Large intestine (tissue), 3 donors: Measurements from ENCODE around the gene ZBP1. TPM values are rescaled to one million over a fixed set of nuclear protein-coding genes. Genes with fewer than 3 reads are reported as not detected.
"Not testable (repeated sequence)": the region's sequence is repeated elsewhere in the genome, so short reads cannot be mapped to it uniquely, and the experiment has no call there.

Experiments used
- DNase-seq, 2 donors: peaks; one replicate each; pipeline versions ENCODE4 v3.0.0 to v3.0.0-alpha.2; 2013
- H3K27ac ChIP-seq: one replicate; pipeline ENCODE4 v1.5.1; 2013; ENCODE audit warnings: low read length
- H3K27me3 ChIP-seq: 2 replicates; pipeline ENCODE4 v1.6.1; 2013; ENCODE audit warnings: low read length; ENCODE audit not compliant: control insufficient read depth, insufficient read depth
- H3K36me3 ChIP-seq: 2 replicates; pipeline ENCODE4 v1.6.1; 2013; ENCODE audit warnings: low read length; ENCODE audit not compliant: control insufficient read depth, insufficient read depth
- H3K4me1 ChIP-seq: one replicate; pipeline ENCODE4 v1.6.1; 2013; ENCODE audit warnings: low read length; ENCODE audit not compliant: control insufficient read depth, insufficient read depth
- H3K4me3 ChIP-seq: one replicate; pipeline ENCODE4 v1.5.1; 2013; ENCODE audit warnings: low read length
- H3K9me3 ChIP-seq: one replicate; pipeline ENCODE4 v1.6.1; 2013; ENCODE audit warnings: mild to moderate bottlenecking, low read depth, low read length, moderate library complexity; ENCODE audit not compliant: control insufficient read depth
- WGBS: methylation state at CpG from one replicate; pipeline ENCODE4 v1.1.5; 2013; ENCODE audit warnings: low lambda C conversion rate; ENCODE audit not compliant: insufficient coverage; 5-methylcytosine and 5-hydroxymethylcytosine counted together
- polyA plus RNA-seq: library from polyadenylated mRNA; unstranded; fragments of 120-200 nt; gene quantifications from one replicate; pipeline ENCODE4 v1.2.1, GENCODE V29; 2013

The ZBP1 gene
- polyA plus RNA-seq, 1 donor, result 0.40 TPM

GRCh38 chr20:57633945-57634491 is 13.8 kb upstream of the ZBP1 start:
- Histone ChIP-seq H3K4me3 (no peak overlapping the region), H3K27ac (no peak overlapping the region), H3K27me3 (no peaks in the 10 kb centered on the region), H3K36me3 (no peaks in the 10 kb centered on the region), H3K4me1 (no peaks in the 10 kb centered on the region), H3K9me3 (peaks cover 5% of the 10 kb centered on the region)
- DNase-seq, result no peak
- no CpG with 5 or more reads among the region's 2 CpGs for WGBS

GRCh38 chr20:57632286-57632685 is 12.1 kb upstream of the ZBP1 start:
- Histone ChIP-seq H3K4me1 (no peaks in the 10 kb centered on the region), H3K9me3 (peaks cover 5% of the 10 kb centered on the region), H3K36me3 (no peaks in the 10 kb centered on the region), H3K4me3 (no peak overlapping the region), H3K27ac (no peak overlapping the region), H3K27me3 (no peaks in the 10 kb centered on the region)
- 80% methylated on average over 1 of the region's 2 CpGs for WGBS
- DNase-seq, result no peak

- no peak overlapping the region for H3K27ac ChIP-seq
- H3K4me3 ChIP-seq, result no peak overlapping the region
- no peaks in the 10 kb centered on the region for H3K27me3 ChIP-seq
- no peaks in the 10 kb centered on the region for H3K4me1 ChIP-seq
- DNase-seq, result no peak
- peaks cover 6% of the 10 kb centered on the region for H3K9me3 ChIP-seq
- H3K36me3 ChIP-seq, result no peaks in the 10 kb centered on the region
- 0% methylated on average over 1 of the region's 4 CpGs for WGBS
Observed at GRCh38 chr20:57630061-57630460, 9.8 kb upstream of the ZBP1 start.

- not testable (repeated sequence) for H3K36me3 ChIP-seq, H3K4me3 ChIP-seq, H3K9me3 ChIP-seq, DNase-seq, H3K27me3 ChIP-seq, H3K4me1 ChIP-seq, H3K27ac ChIP-seq
- WGBS, result no CpG with 5 or more reads among the region's 9 CpGs
Observed at GRCh38 chr20:57629491-57629901, 9.3 kb upstream of the ZBP1 start.

- H3K4me3 ChIP-seq, H3K36me3 ChIP-seq, H3K27me3 ChIP-seq, DNase-seq, H3K4me1 ChIP-seq, H3K9me3 ChIP-seq, H3K27ac ChIP-seq: not testable (repeated sequence)
- no CpG with 5 or more reads among the region's 12 CpGs for WGBS
Observed at GRCh38 chr20:57628962-57629308, 8.7 kb upstream of the ZBP1 start.

GRCh38 chr20:57628047-57628961 is 8.1 kb upstream of the ZBP1 start:
- peak in 1 of 2 donors; percentile 28 for DNase-seq
- no peaks in the 10 kb centered on the region for H3K27me3 ChIP-seq
- WGBS, result 60% methylated on average over 3 of the region's 29 CpGs
- peaks cover 6% of the 10 kb centered on the region for H3K9me3 ChIP-seq
- H3K4me3 ChIP-seq, result no peak overlapping the region
- no peaks in the 10 kb centered on the region for H3K36me3 ChIP-seq
- H3K4me1 ChIP-seq, result no peaks in the 10 kb centered on the region
- H3K27ac ChIP-seq, result peak overlapping the region; percentile 58

- no peak for DNase-seq
- no peak overlapping the region for H3K4me3 ChIP-seq
- no CpG with 5 or more reads among the region's 2 CpGs for WGBS
- H3K27me3 ChIP-seq, result no peaks in the 10 kb centered on the region
- H3K4me1 ChIP-seq, result no peaks in the 10 kb centered on the region
- H3K27ac ChIP-seq, result peak overlapping the region; percentile 58
- no peaks in the 10 kb centered on the region for H3K36me3 ChIP-seq
- peaks cover 6% of the 10 kb centered on the region for H3K9me3 ChIP-seq
Observed at GRCh38 chr20:57627339-57627738, 7.1 kb upstream of the ZBP1 start.

GRCh38 chr20:57625978-57626377 is 5.8 kb upstream of the ZBP1 start:
- peaks cover 4% of the 10 kb centered on the region for H3K9me3 ChIP-seq
- H3K27ac ChIP-seq, result no peak overlapping the region
- H3K4me3 ChIP-seq, result no peak overlapping the region
- no CpG with 5 or more reads among the region's 2 CpGs for WGBS
- no peaks in the 10 kb centered on the region for H3K4me1 ChIP-seq
- no peaks in the 10 kb centered on the region for H3K27me3 ChIP-seq
- no peaks in the 10 kb centered on the region for H3K36me3 ChIP-seq
- DNase-seq, result no peak

- no peak overlapping the region for H3K27ac ChIP-seq
- no peak for DNase-seq
- H3K4me3 ChIP-seq, result no peak overlapping the region
- H3K27me3 ChIP-seq, result no peaks in the 10 kb centered on the region
- H3K9me3 ChIP-seq, result peaks cover 4% of the 10 kb centered on the region
- no peaks in the 10 kb centered on the region for H3K36me3 ChIP-seq
- no peaks in the 10 kb centered on the region for H3K4me1 ChIP-seq
- WGBS, result 100% methylated on average over 1 of the region's 7 CpGs
Observed at GRCh38 chr20:57625181-57625958, 5.1 kb upstream of the ZBP1 start.

- peaks cover 4% of the 10 kb centered on the region for H3K9me3 ChIP-seq
- H3K36me3 ChIP-seq, result no peaks in the 10 kb centered on the region
- no peak for DNase-seq
- H3K4me1 ChIP-seq, result no peaks in the 10 kb centered on the region
- no peak overlapping the region for H3K4me3 ChIP-seq
- whole genome bisulfite sequencing, result no CpG with 5 or more reads among the region's 3 CpGs
- no peaks in the 10 kb centered on the region for H3K27me3 ChIP-seq
- H3K27ac ChIP-seq, result no peak overlapping the region
Observed at GRCh38 chr20:57624124-57624523, 3.9 kb upstream of the ZBP1 start.
